Endothelial cell (in vitro differentiated cells): ENCODE data around the gene RNF11. TPM values are rescaled to one million over a fixed set of nuclear protein-coding genes. Genes with fewer than 3 reads are reported as not detected.

ENCODE experiments used
- DNase-seq: peaks from one replicate; pipeline ENCODE4 v3.0.0; 2021; ENCODE audit warnings: low spot score
- H3K27ac Mint-ChIP-seq: one replicate; pipeline ENCODE4 v1.8.0; 2021; ENCODE audit warnings: mixed read lengths, inconsistent platforms; ENCODE audit not compliant: unreplicated experiment
- H3K27me3 Mint-ChIP-seq: one replicate; pipeline ENCODE4 v1.8.0; 2021; ENCODE audit warnings: mild to moderate bottlenecking, moderate library complexity, mixed read lengths, inconsistent platforms; ENCODE audit not compliant: unreplicated experiment
- H3K36me3 Mint-ChIP-seq: one replicate; pipeline ENCODE4 v1.8.0; 2021; ENCODE audit warnings: mild to moderate bottlenecking, low read depth, mixed read lengths, inconsistent platforms; ENCODE audit not compliant: unreplicated experiment
- H3K4me1 Mint-ChIP-seq: one replicate; pipeline ENCODE4 v1.8.0; 2021; ENCODE audit warnings: mild to moderate bottlenecking, mixed read lengths, inconsistent platforms; ENCODE audit not compliant: unreplicated experiment
- H3K4me3 Mint-ChIP-seq: one replicate; pipeline ENCODE4 v1.8.0; 2021; ENCODE audit warnings: mild to moderate bottlenecking, mixed read lengths, inconsistent platforms; ENCODE audit not compliant: unreplicated experiment
- H3K9me3 Mint-ChIP-seq: one replicate; pipeline ENCODE4 v1.8.0; 2021; ENCODE audit warnings: mixed read lengths, inconsistent platforms; ENCODE audit not compliant: unreplicated experiment
- CTCF ChIP-seq: fragments of 200-600 bp; sonication (generic); IDR thresholded peaks from one replicate; pipeline ENCODE4 v1.5.0; 2021; ENCODE audit warnings: antibody characterized with exemption; ENCODE audit not compliant: unreplicated experiment
- total RNA-seq: library from RNA; stranded (reverse); fragmentation: NEBNext Ultra II Directional; extraction: Animal tissue kit (Norgen Biotek cat#: 25700); gene quantifications from one replicate; pipeline ENCODE4 v1.2.1, GENCODE V29; 2021; ENCODE audit not compliant: unreplicated experiment

The RNF11 gene
- total RNA-seq, 1 donor from 2014 or later: 74.1 TPM

- TF ChIP-seq CTCF: no peak
- Mint-ChIP-seq H3K9me3 (no peaks in the 10 kb centered on the region), H3K4me1 (peaks cover 23% of the 10 kb centered on the region), H3K4me3 (no peak overlapping the region), H3K36me3 (peaks cover 10% of the 10 kb centered on the region), H3K27ac (peak overlapping the region; percentile 2), H3K27me3 (peaks cover 6% of the 10 kb centered on the region)
- DNase-seq: no peak
Measured at GRCh38 chr1:51293898-51294515, 57.9 kb downstream of the RNF11 start.

DNA sequence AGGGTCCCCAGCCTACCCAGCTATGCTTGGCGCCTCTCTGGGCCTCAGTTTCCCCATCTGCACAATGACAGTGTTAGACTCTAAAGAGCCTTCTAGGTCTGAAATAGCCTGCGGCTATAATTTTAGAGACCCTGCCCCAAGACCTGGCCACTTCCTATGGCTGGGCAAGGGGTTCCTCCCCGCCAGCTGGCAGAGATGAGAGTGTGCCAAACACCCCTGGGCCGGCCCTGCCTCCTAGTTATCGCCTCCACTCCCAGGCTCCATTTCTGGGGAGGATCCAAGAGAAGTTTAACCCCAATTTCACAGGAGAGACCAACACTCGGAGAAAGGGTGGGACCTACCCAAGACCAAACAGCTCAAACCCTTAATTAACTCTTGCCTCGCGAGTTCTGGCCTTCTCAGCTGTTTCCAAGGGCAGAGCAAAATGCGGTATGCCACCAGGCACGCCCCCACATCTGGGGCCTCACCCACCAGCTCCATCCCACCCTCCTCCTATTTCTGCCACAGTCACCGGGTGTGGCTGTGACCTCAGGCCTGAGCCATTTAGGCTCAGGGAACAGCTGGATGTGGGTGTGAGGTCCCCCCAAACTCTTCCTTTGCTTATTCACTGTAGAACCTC, 58.6 kb downstream of the RNF11 start:
- H3K9me3 Mint-ChIP-seq: no peaks in the 10 kb centered on the region
- TF ChIP-seq CTCF: no peak
- peaks cover 5% of the 10 kb centered on the region for H3K27me3 Mint-ChIP-seq

DNA sequence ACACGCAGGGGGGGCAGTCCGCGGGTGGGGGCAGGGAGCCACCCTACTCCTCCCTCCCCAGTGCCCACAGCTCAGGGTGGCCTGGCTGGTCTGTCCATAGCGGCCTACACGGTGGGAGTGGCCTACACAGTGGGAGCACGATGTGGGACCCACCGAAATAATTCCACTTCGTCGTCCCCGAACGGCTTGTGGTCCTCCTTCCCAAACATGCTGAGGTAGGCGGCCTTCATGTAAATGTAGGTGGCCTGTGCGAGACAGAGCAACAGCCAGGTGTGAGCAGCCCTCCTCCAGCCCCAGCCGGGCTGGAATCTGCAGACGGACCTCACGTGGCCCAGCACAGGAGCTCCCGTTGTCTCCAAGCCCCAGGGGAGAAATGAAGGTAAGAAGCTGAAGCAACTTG, 59.9 kb downstream of the RNF11 start:
- peaks cover 23% of the 10 kb centered on the region for H3K4me1 Mint-ChIP-seq
- H3K27ac Mint-ChIP-seq: no peak overlapping the region
- H3K9me3 Mint-ChIP-seq: no peaks in the 10 kb centered on the region
- H3K4me3 Mint-ChIP-seq: no peak overlapping the region
- H3K36me3 Mint-ChIP-seq: peaks cover 5% of the 10 kb centered on the region
- no peak for DNase-seq
- TF ChIP-seq CTCF: no peak
- peaks cover 8% of the 10 kb centered on the region for H3K27me3 Mint-ChIP-seq

More for the DNA sequence above, 58.6 kb downstream of the RNF11 start:
- H3K27ac Mint-ChIP-seq: no peak overlapping the region
- H3K36me3 Mint-ChIP-seq: peaks cover 4% of the 10 kb centered on the region
- no peak overlapping the region for H3K4me3 Mint-ChIP-seq
- H3K4me1 Mint-ChIP-seq: peaks cover 23% of the 10 kb centered on the region
- no peak for DNase-seq

- Mint-ChIP-seq H3K36me3 (peaks cover 4% of the 10 kb centered on the region), H3K9me3 (no peaks in the 10 kb centered on the region), H3K27ac (peak overlapping the region; percentile 61), H3K27me3 (peaks cover 8% of the 10 kb centered on the region), H3K4me3 (no peak overlapping the region), H3K4me1 (peaks cover 23% of the 10 kb centered on the region)
- TF ChIP-seq CTCF: peak; percentile 96
- peak; percentile 92 for DNase-seq
Measured at GRCh38 chr1:51296383-51297357, 60.6 kb downstream of the RNF11 start.
